ENCODE measurements around the gene C2CD3. TPM values are rescaled to one million over a fixed set of nuclear protein-coding genes. Genes with fewer than 3 reads are reported as not detected.
A peak's percentile ranks its signal among the peaks of the same experiment; 100 is the strongest.

C2CD3 gene
- total and polyA plus RNA-seq, 10 donors = 5.7 to 49.2 (median 31.8) TPM

GRCh38 chr11:74037309-74037708 is 133.5 kb downstream of the C2CD3 start:
- Histone ChIP-seq H3K27ac (no peak overlapping the region), H3K36me3 (peaks cover 0 to 100% (median 76%) of the 10 kb centered on the region in 6 donors), H3K4me3 (no peak overlapping the region), H3K4me1 (no peaks in the 10 kb centered on the region), H3K9me3 (no peaks in the 10 kb centered on the region), H3K27me3 (replicated peaks in 1 of 7) (no peaks in the 10 kb centered on the region)
- no peak for DNase-seq
- intact Hi-C loops (cut with DNase I; ENCODE audit: low total_unique reads) = no loop called here
- 87 to 96% (median 93%) methylated on average over 4 of the region's 4 CpGs for WGBS, 5 donors
- TF ChIP-seq CTCF (IDR thresholded peaks at IDR 0.05 in 8 of 11, conservative IDR thresholded peaks at IDR 0.05 in 3 of 11) = no peak
- TF ChIP-seq POLR2A (IDR thresholded peaks at IDR 0.05) = no peak
- no peak for TF ChIP-seq POLR2AphosphoS5 (IDR thresholded peaks at IDR 0.05)

GRCh38 chr11:74035264-74035663 is 135.5 kb downstream of the C2CD3 start:
- WGBS, 5 donors = 75 to 96% (median 92%) methylated on average over 1 of the region's 1 CpG
- Histone ChIP-seq H3K4me1 (peaks cover 0 to 11% (median 0%) of the 10 kb centered on the region in 6 donors), H3K27me3 (replicated peaks in 1 of 7) (no peaks in the 10 kb centered on the region), H3K36me3 (peaks cover 0 to 100% (median 68%) of the 10 kb centered on the region in 6 donors), H3K4me3 (no peak overlapping the region), H3K9me3 (no peaks in the 10 kb centered on the region), H3K27ac (no peak overlapping the region)
- TF ChIP-seq POLR2A (IDR thresholded peaks at IDR 0.05) (no peak), POLR2AphosphoS5 (IDR thresholded peaks at IDR 0.05) (no peak), CTCF (IDR thresholded peaks at IDR 0.05 in 8 of 11, conservative IDR thresholded peaks at IDR 0.05 in 3 of 11) (no peak)
- intact Hi-C loops (cut with DNase I; ENCODE audit: low total_unique reads) = no loop called here
- DNase-seq = no peak

GRCh38 chr11:74033046-74033445 is 137.8 kb downstream of the C2CD3 start:
- no peak for DNase-seq
- Histone ChIP-seq H3K4me1 (peaks cover 0 to 11% (median 0%) of the 10 kb centered on the region in 6 donors), H3K27me3 (replicated peaks in 1 of 7) (no peaks in the 10 kb centered on the region), H3K9me3 (no peaks in the 10 kb centered on the region), H3K36me3 (peaks cover 0 to 100% (median 59%) of the 10 kb centered on the region in 6 donors), H3K4me3 (no peak overlapping the region), H3K27ac (no peak overlapping the region)
- WGBS, 5 donors = 94 to 99% (median 95%) methylated on average over 3 of the region's 3 CpGs
- TF ChIP-seq CTCF (IDR thresholded peaks at IDR 0.05 in 8 of 11, conservative IDR thresholded peaks at IDR 0.05 in 3 of 11) (peak in 5 of 11 experiments; percentile 12 to 39 (median 17)), POLR2A (IDR thresholded peaks at IDR 0.05) (no peak)
- intact Hi-C loops (cut with DNase I; ENCODE audit: low total_unique reads) = no loop called here

GRCh38 chr11:74030723-74031676 is 139.8 kb downstream of the C2CD3 start:
- WGBS, 5 donors = 83 to 93% (median 92%) methylated on average over 9 of the region's 9 CpGs
- intact Hi-C loops (cut with DNase I; ENCODE audit: low total_unique reads) = no loop called here
- no peak for DNase-seq
- H3K36me3 ChIP-seq = peaks cover 0 to 98% (median 45%) of the 10 kb centered on the region in 6 donors
- peak overlapping the region in 3 of 8 donors; percentile 39 to 55 (median 49) for H3K27ac ChIP-seq
- peaks cover 0 to 15% (median 0%) of the 10 kb centered on the region in 6 donors for H3K4me1 ChIP-seq
- H3K27me3 ChIP-seq (replicated peaks in 1 of 7) = no peaks in the 10 kb centered on the region
- no peak overlapping the region for H3K4me3 ChIP-seq
- no peak for TF ChIP-seq CTCF (IDR thresholded peaks at IDR 0.05 in 8 of 11, conservative IDR thresholded peaks at IDR 0.05 in 3 of 11)
- TF ChIP-seq POLR2AphosphoS5 (IDR thresholded peaks at IDR 0.05) = no peak
- TF ChIP-seq POLR2A (IDR thresholded peaks at IDR 0.05) = no peak
- no peaks in the 10 kb centered on the region for H3K9me3 ChIP-seq
